GM21528 (cell line): ENCODE measurements around the gene DYNC2H1.

ENCODE experiments used
- ATAC-seq: cut with Tn5 transposase; IDR thresholded peaks from one replicate; pipeline ENCODE4 v1.9.1; 2021; ENCODE audit warnings: mild to moderate bottlenecking, moderate library complexity; ENCODE audit not compliant: unreplicated experiment, low FRiP score

DYNC2H1 gene

DNA sequence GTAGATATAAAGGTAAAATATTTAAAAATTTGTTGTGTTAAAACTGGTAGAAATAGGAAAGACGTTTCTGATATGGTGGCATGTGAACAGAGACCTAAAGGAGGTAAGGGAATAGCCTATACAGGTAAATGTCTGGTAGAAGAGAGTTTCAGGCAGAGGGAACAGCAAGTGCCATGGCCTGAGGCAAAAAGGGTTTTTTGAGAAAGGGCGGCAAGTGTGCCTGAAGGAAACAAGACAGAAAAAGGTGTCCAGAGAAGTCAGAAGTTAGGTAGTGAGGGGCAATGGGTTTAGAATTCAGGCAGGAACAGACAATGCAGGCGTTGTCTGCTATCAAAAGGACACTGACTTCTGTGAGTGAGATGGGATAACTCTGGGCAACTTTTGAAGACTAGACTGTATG, 339.7 kb downstream of the DYNC2H1 start:
- ATAC-seq: no peak

- ATAC-seq: no peak
Measured at GRCh38 chr11:103450241-103450640, 341.0 kb downstream of the DYNC2H1 start.

DNA sequence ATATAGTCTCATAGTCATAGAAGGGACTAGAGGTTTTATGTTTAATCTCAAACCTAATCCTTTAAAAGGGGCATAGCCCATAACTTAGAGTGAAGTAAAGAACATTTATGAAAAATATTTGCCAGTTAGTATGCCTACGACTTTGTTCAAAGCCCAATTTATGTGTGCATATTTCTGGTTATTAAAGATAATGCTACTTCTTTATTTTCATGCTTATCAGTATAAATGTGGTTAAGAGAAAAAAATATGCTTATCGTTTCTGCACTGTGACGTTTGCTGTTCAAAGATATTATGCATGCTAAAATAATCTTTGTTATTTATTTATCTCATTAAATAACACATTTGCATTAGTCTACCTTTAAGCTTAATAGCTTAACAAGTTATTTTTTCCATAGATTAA, 343.9 kb downstream of the DYNC2H1 start:
- ATAC-seq: no peak

DNA sequence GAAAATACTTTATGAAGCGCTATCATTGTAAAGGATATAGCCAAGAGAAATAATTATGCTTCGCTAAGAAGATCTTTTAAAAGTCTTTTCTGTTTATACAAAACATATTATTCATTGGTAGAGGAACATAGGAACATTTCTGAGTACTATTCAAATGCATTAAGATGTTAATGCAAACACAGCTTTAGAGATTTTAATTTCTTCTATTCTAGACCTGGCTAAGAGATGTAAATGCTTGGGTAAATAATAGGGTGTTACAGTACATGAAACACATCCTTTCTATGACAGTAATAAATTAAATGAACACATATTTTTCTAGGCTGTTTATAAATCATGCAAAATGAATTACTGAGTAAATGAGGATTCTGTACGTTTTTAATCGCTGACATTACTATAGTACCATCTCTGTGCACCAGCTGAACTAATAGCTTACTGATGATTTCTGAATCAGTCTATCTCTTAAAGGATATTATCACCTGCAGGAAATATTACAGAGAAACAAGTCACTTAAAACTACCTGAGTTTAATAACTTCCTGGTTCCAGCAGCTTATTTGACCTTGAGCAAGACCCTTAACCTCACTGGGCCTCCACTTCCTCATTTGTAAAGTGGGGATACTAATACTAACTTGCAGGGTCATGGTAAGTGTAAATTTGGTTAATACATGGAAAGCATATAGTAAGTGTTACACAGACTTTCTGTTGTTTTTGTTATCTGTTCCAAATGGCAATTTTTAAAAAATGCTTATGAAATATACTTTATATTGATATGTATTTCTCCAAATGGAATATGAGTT, 344.9 kb downstream of the DYNC2H1 start:
- no peak for ATAC-seq

- ATAC-seq: no peak
Measured at GRCh38 chr11:103464420-103464819, 355.2 kb downstream of the DYNC2H1 start.

DNA sequence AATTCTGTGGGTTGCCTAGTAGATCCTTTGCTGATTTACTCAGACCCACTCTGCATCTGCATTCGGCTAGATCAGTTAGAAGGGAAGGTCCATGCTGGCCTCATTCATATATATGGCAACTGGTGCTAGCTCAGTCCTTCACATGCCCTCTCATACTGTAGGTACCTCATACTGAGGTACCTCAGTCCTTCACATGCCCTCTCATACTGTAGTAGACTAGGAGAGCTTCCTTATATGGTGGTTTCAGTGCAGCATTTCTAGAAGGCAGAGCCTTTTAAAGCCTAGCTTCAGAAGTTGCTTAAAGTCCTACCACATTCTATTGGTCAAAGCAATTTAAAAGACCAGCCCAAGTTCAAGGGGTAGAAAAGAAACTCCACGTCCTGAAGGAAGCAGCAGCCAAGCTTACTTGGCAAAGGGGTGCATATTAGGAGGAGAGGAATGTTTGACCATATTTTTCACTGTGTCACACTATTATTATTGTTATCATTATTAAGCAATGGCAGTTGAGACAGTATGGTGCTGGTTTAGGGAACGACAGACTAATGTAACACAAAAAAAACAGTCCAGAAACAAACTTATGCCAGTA, 356.4 kb downstream of the DYNC2H1 start:
- ATAC-seq: no peak

DNA sequence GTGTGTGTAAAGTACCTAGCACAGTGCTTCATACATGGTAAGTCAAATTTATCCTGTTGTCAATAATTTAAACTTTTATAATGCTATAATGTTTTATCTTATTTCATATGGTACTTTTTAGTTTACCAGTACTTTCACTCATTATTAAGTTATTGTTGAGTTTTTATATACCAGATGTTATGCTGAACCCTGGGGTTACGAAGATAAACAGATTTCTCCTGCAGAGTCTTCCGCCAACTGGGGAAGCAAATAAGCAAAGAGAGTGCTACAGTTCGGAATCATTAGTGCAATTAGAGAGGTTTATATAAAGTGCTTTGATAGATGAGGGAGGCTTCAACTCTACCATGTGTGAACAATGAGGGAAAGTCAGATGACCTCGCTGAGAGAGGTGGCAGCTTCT, 362.3 kb downstream of the DYNC2H1 start:
- ATAC-seq: no peak

GRCh38 chr11:103476874-103477273, 367.6 kb downstream of the DYNC2H1 start:
- no peak for ATAC-seq

DNA sequence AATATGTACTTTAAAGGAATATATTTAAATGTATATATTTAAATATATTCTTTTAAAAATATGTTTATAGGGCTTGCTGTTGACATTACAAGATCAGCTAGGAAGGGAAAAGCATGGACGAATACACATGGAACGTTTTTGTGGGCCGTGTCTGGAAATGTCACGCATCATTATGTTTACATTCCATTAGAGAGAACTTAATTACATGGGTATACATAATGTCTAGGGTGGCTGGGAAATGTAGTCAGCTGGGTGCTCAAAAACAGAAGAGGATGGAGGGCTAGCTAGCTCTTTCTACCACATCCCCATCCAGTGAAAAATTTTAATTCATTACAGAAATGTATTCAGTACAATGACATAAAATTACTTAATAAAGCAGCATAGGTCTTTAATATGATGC, 371.2 kb downstream of the DYNC2H1 start:
- no peak for ATAC-seq

DNA sequence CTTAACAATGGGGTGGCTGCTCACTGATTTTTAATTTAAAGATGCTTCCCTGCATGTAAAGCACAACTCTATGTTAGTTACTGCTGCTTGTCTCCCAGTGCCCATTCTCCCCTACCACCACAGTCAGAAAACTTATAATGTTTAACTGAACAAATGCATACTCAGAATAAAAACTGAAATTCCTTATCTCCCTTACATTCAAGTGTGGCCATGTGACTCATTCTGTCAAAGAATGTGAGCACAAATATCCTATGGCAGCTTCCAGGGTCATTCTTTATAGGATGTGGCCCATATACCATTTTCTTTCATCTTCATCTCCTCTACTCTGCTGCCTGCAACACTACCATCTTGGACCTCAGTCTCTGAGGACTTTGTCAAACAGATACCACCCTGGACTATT, 374.8 kb downstream of the DYNC2H1 start:
- ATAC-seq: no peak

DNA sequence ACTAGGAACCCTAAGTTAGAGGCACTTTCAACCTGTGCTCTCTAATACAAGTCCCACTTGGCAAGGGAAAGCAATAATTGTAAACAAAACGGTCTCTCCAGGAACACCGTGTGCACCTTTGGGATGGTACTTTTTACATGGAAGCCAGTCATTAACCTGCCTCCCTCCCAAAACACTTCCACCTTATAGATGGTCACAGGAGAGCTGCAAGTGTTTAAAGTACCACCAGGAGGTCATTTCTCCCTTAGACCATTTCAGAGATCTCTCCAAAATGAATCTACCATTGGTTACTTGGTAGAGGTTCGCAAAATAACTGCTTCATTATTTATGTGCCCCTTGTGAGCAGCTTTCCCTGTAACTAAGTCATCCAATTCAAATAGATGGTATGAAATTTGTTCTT, 375.3 kb downstream of the DYNC2H1 start:
- ATAC-seq: no peak

DNA sequence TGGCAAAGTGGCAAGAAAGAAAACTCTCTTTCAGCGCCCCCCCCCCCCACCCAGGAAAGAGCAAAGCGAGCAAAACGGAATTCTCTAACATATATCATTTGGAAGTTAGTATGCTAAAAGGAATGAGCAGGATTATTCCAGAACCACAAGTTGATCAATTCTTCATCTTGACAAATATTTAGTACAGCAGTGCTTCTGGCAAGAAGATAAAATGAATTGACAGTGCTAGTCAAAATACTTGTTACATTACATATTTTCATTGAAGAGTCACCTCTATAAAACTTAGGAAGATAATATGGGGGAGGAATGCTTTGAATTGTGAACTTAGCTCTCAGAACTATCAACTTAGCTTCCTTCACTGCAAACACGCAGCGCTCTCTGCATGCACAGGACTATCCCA, 377.4 kb downstream of the DYNC2H1 start:
- no peak for ATAC-seq

DNA sequence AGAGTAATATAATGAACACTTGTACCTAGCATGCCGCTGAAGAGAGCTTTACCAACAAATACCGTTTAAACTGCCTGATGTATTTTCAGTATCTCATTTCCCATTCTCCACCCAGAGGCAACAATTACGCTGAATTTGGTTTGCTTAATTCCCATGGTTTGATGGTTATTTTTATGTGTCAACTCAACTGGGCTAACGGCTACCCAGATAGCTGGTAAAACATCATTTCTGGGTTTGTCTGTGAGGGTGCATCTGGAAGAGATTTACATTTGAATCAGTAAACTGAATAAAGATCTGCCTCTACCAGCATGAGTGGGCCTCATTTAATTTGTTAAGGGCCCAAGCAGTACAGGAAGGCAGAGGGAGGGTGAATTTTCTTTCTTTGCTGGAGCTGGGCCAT, 377.9 kb downstream of the DYNC2H1 start:
- no peak for ATAC-seq

- no peak for ATAC-seq
Measured at GRCh38 chr11:103488031-103488461, 378.8 kb downstream of the DYNC2H1 start.

DNA sequence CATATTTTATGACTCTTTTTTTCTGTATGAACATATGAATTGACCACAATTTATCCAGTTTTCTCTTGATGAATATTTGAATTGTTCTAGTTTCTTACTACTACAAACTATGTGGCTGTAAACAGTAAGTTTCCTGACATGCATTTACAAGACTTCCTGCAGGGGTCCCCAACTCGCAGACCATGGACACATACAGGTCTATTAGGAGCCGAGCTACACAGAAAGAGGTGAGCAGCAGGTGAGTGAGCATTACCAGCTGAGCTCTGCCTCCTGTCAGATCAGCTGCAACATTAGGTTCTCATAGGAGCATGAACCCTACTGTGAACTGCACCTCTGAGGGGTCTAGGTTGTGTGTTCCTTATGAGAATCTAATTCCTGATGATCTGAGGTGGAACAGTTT, 379.4 kb downstream of the DYNC2H1 start:
- no peak for ATAC-seq

- no peak for ATAC-seq
Measured at GRCh38 chr11:103491777-103492176, 382.6 kb downstream of the DYNC2H1 start.

DNA sequence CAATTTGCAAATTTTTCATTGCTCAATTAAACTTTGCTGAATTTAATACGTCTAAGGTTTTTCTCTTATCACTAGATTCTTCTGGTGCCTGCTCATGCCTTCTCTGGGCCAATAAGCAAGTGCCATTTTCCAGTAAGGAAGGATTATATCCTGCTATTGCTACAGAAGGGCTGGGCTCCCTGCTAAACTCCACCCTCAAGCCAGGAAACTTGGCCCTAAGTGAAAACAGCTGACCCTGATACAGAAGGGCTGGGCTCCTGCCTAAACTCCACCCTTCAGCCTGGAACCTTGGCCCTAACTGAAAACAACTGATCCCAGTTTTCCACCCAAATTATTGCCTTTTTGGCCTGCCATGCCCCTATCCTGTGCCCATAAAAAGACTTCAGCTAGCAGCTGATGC, 385.3 kb downstream of the DYNC2H1 start:
- ATAC-seq: no peak

- ATAC-seq: no peak
Measured at GRCh38 chr11:103497268-103497667, 388.0 kb downstream of the DYNC2H1 start.

DNA sequence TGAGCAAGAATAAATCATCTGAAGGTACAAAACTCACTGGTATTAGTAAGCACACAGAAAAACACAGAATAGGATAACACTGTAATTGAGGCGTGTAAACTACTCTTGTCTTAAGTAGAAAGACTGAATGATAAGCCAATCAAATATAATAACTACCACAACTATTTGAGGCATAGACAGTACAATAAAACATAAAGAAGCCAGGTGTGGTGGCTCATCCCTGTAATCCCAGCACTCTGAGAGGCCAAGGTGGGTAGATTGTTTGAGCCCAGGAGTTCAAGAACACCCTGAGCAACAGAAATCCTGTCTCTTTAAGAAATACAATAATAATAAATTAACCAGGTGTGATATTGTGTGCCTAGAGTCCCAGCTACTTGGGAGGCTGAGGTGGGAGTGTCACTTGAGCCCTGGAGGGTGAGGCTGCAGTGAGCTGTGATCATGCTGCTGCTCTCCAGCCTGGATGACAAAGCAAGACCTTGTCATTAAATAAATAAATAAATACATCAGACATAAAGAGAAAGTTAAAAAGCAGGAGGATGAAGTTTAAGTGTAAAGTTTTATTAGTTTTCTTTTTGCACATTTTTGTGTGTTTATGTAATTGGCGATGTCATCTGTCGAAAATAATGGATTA, 390.6 kb downstream of the DYNC2H1 start:
- ATAC-seq: no peak

- ATAC-seq: no peak
Measured at GRCh38 chr11:103515283-103515682, 406.1 kb downstream of the DYNC2H1 start.

- ATAC-seq: no peak
Measured at GRCh38 chr11:103520792-103521191, 411.6 kb downstream of the DYNC2H1 start.

DNA sequence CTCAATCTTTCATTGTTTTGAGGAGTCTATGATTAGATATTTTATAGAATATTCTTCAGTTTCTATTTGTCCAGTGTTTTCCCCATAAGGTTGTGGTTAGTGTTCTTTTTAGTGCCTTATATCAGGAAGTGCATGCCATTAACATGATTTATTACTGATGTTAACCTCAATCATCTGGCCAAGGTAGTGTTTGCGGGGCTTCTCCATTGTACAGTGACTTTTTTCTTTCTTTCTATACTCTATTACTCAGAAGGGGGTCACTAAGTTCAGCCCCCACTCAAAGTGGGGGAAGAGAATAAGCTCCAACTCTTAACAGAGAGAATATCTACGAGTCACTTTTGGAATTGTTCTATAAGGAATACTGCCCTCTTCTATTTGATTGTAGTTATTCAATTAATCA, 415.8 kb downstream of the DYNC2H1 start:
- no peak for ATAC-seq
